Vagina (tissue), 2 donors: Measurements from ENCODE around the gene ZBTB34. TPM values are rescaled to one million over a fixed set of nuclear protein-coding genes. Genes with fewer than 3 reads are reported as not detected.

Source experiments
- DNase-seq, 2 donors: peaks; one replicate each; pipeline ENCODE4 v3.0.0-alpha.2; 2017; ENCODE audit errors: extremely low spot score in 2 of 2
- H3K27ac ChIP-seq: fragments of 200-600 bp; sonication (generic); one replicate; pipeline ENCODE4 v1.5.1; 2019
- H3K27me3 ChIP-seq: fragments of 200-600 bp; sonication (generic); one replicate; pipeline ENCODE4 v1.5.1; 2019
- H3K36me3 ChIP-seq, 2 donors: fragments of 200-600 bp; sonication (generic); one replicate each; pipeline ENCODE4 v1.5.1; 2017 to 2019
- H3K4me1 ChIP-seq: fragments of 200-600 bp; sonication (generic); one replicate; pipeline ENCODE4 v1.5.1; 2019
- H3K4me3 ChIP-seq, 2 donors: fragments of 200-600 bp; sonication (generic); 1 replicate in 1 of 2; 2 replicates in 1 of 2; pipeline ENCODE4 v1.5.1; 2016 to 2019
- H3K9me3 ChIP-seq: fragments of 200-600 bp; sonication (generic); one replicate; pipeline ENCODE4 v1.5.1; 2019
- POLR2A ChIP-seq, 2 donors: fragments of 450-650 bp; IDR thresholded peaks; one replicate each; pipeline ENCODE4 v1.6.1; 2017; ENCODE audit warnings: antibody characterized with exemption in 2 of 2, mild to moderate bottlenecking in 2 of 2, moderate library complexity in 2 of 2
- POLR2AphosphoS5 ChIP-seq, 2 donors: sonication (generic); formaldehyde crosslinking; IDR thresholded peaks; one replicate each; pipeline ENCODE4 v1.9.0; 2017; ENCODE audit warnings: antibody characterized with exemption in 2 of 2, mild to moderate bottlenecking in 2 of 2, low read depth in 1 of 2; ENCODE audit not compliant: insufficient read depth in 1 of 2
- intact Hi-C: fragments of 100-400 bp; cut with DNase I; formaldehyde crosslinking; loops from one replicate; pipeline ENCODE4 v1.15.1; 2023
- total RNA-seq: library from RNA; depleted of rRNA; stranded (reverse); fragments of >200 nt; gene quantifications from one replicate; pipeline ENCODE4 v1.2.3, GENCODE V29; 2016
- TF ChIP-seq, protein P1 (sequence below), 3 experiments: fragments of 450-650 bp in 2 of 3; fragments of 200-600 bp in 1 of 3; sonication (generic) in 1 of 3; IDR thresholded peaks; one replicate each; pipeline ENCODE4 v1.5.1; 2017 to 2019; ENCODE audit warnings: antibody characterized with exemption in 3 of 3, mild to moderate bottlenecking in 2 of 3, moderate library complexity in 2 of 3

Gene ZBTB34
- total RNA-seq, 1 donor from 2014 or later: 8.6 TPM

DNA sequence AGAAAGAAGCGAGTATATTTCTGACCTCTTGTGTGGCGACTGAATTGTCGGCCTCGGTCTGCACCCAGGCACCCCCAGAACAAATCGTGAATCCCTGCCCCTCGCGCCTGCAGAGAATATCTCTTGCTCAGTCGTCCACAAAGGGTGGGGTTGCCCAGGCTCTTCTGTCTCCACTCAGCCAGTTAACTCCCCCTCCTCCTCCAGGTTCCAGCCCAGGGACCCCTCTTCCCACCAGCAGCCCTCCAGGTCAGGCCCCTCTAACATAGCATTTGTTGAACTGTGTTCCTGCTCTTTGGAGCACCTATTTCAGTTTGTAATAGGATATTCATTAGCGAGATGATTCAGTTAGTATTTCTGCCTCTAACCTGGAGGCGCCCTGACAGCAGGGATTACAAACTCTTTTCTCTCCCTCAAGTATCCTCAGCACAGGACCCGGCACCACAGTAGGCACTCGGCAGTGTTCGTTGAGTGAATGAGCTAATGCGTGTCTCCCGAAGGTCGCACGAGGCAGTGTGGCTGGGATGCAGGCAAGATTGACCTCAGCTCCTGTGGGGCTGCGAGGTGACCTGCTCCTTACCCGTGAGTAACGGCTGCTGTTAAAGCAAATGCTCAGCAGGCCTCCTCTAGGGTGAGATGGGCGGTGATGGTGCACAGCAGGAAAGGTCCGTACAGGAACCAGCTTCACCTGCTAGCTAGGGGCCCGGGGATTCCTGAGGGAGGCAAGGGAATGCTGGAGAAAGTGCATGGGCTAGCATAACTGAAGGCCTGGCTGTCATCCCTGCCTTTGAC is 25.8 kb downstream of the ZBTB34 start:
- Histone ChIP-seq H3K9me3 (no peaks in the 10 kb centered on the region), H3K4me3 (no peak overlapping the region), H3K27me3 (no peaks in the 10 kb centered on the region), H3K36me3 (peaks cover 0 to 5% of the 10 kb centered on the region in 2 donors), H3K4me1 (no peaks in the 10 kb centered on the region), H3K27ac (no peak overlapping the region)
- intact Hi-C loops: no loop called here
- no peak for DNase-seq
- TF ChIP-seq POLR2AphosphoS5 (IDR thresholded peaks at IDR 0.05; ENCODE audit: insufficient read depth in 1 of 2, low read depth in 1 of 2): no peak
- TF ChIP-seq, protein P1, sequence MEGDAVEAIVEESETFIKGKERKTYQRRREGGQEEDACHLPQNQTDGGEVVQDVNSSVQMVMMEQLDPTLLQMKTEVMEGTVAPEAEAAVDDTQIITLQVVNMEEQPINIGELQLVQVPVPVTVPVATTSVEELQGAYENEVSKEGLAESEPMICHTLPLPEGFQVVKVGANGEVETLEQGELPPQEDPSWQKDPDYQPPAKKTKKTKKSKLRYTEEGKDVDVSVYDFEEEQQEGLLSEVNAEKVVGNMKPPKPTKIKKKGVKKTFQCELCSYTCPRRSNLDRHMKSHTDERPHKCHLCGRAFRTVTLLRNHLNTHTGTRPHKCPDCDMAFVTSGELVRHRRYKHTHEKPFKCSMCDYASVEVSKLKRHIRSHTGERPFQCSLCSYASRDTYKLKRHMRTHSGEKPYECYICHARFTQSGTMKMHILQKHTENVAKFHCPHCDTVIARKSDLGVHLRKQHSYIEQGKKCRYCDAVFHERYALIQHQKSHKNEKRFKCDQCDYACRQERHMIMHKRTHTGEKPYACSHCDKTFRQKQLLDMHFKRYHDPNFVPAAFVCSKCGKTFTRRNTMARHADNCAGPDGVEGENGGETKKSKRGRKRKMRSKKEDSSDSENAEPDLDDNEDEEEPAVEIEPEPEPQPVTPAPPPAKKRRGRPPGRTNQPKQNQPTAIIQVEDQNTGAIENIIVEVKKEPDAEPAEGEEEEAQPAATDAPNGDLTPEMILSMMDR (IDR thresholded peaks at IDR 0.05): no peak
- TF ChIP-seq POLR2A (IDR thresholded peaks at IDR 0.05): no peak

DNA sequence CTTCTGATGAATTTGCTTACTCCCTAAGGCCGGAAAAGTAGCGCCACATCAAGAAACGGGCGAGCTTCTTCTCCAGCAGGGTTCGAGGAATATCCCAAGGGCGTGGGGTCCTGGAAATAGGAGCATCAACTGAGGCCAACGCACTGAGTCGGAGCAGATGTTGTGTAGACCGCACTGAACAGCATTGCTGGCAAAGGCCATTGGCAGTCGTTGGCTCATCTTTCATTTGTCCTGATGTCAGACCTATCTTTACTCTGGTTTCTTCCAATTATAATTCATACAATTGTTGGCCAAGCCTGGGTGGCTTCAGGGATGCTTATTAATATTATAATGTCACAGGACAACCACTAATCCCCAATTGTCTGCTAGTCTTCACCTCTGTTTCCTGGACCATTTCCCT is 26.5 kb downstream of the ZBTB34 start:
- DNase-seq: no peak
- Histone ChIP-seq H3K4me1 (no peaks in the 10 kb centered on the region), H3K9me3 (no peaks in the 10 kb centered on the region), H3K4me3 (no peak overlapping the region), H3K27me3 (no peaks in the 10 kb centered on the region), H3K27ac (no peak overlapping the region), H3K36me3 (peaks cover 0 to 5% of the 10 kb centered on the region in 2 donors)
- TF ChIP-seq POLR2AphosphoS5 (IDR thresholded peaks at IDR 0.05; ENCODE audit: insufficient read depth in 1 of 2, low read depth in 1 of 2) (no peak), POLR2A (IDR thresholded peaks at IDR 0.05) (no peak)
- TF ChIP-seq, protein P1 (IDR thresholded peaks at IDR 0.05): no peak
- intact Hi-C loops: no loop called here

DNA sequence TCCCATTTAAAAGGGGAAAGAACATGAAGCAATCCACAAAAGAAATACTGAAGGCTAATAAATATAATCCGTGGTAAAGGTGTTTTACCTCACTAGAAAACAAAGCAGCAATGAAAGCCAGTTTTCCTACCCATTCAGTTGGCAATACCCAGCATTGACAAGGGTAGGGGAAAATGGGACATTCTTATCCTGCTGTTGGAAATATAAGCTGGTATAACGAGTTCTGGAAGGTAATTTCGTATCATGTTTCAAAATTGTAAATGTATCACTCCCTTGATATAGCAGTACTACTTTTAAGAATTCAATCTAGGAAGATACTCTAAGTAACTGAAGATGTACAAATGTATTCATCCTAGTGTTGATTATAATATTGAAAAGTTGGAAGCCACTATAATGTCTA is 31.2 kb downstream of the ZBTB34 start:
- Histone ChIP-seq H3K36me3 (no peaks in the 10 kb centered on the region), H3K4me3 (no peak overlapping the region), H3K9me3 (no peaks in the 10 kb centered on the region), H3K4me1 (no peaks in the 10 kb centered on the region), H3K27ac (no peak overlapping the region), H3K27me3 (no peaks in the 10 kb centered on the region)
- no peak for DNase-seq
- intact Hi-C loops: no loop called here
- no peak for TF ChIP-seq POLR2AphosphoS5 (IDR thresholded peaks at IDR 0.05; ENCODE audit: insufficient read depth in 1 of 2, low read depth in 1 of 2)
- no peak for TF ChIP-seq POLR2A (IDR thresholded peaks at IDR 0.05)
- TF ChIP-seq, protein P1 (IDR thresholded peaks at IDR 0.05): no peak

DNA sequence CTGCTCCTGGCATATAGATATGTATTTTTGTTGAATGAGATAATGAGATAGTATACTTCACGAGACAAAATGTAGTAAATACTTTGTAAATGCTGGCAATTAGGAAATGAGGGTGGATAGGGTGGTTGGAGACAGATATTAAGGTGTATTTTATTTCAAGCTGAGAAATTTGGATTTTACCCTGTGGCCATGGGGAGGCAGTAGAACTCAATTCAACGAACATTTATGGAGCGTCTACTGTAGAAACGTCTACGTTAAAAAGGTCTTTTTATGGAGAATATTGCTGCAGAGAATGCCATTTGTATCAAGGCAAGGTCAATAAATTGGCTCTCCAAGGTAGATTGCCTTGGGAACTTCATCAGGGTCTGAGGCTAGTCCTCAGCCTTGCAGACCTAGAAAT is 32.6 kb downstream of the ZBTB34 start:
- Histone ChIP-seq H3K4me3 (no peak overlapping the region), H3K27me3 (no peaks in the 10 kb centered on the region), H3K4me1 (no peaks in the 10 kb centered on the region), H3K9me3 (no peaks in the 10 kb centered on the region), H3K36me3 (no peaks in the 10 kb centered on the region), H3K27ac (no peak overlapping the region)
- intact Hi-C loops: no loop called here
- TF ChIP-seq POLR2AphosphoS5 (IDR thresholded peaks at IDR 0.05; ENCODE audit: insufficient read depth in 1 of 2, low read depth in 1 of 2) (no peak), POLR2A (IDR thresholded peaks at IDR 0.05) (no peak)
- TF ChIP-seq, protein P1 (IDR thresholded peaks at IDR 0.05): no peak
- no peak for DNase-seq

DNA sequence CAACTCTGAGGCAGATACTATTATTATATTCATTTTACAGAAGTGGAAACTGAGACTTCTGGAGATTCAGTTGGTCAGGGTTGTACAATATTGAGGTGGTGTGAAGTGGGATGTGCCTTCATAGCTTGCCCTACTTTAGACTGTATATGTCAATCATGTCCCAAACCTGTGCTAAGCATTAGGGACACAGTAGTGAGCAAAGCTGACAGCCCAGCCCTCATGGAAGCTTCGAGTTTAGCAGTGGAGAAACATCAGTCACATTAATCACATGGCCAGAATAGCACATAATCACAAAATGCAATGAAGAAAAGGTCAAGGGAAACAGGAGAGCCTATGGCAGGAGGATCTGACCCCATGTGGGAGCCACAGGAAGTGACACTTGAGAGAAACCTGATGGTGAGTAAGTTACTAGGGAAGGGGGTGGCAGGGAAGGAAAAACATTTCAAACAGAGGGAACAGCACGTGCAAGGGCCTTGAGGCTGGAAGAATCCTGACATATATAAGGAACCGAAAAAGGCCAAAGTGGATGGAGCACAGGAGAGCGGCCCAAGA is 33.7 kb downstream of the ZBTB34 start:
- Histone ChIP-seq H3K27ac (no peak overlapping the region), H3K27me3 (no peaks in the 10 kb centered on the region), H3K4me3 (no peak overlapping the region), H3K4me1 (no peaks in the 10 kb centered on the region), H3K9me3 (no peaks in the 10 kb centered on the region), H3K36me3 (no peaks in the 10 kb centered on the region)
- intact Hi-C loops: no loop called here
- DNase-seq: no peak
- TF ChIP-seq POLR2A (IDR thresholded peaks at IDR 0.05): no peak
- no peak for TF ChIP-seq POLR2AphosphoS5 (IDR thresholded peaks at IDR 0.05; ENCODE audit: insufficient read depth in 1 of 2, low read depth in 1 of 2)
- TF ChIP-seq, protein P1 (IDR thresholded peaks at IDR 0.05): no peak
